Loucy (cell line): ENCODE data around the gene FAM20C.

Experiments used
- H2AFZ ChIP-seq: fragments of 200-600 bp; sonication (generic); 2 replicates; pipeline ENCODE4 v1.6.0; 2016; ENCODE audit warnings: antibody characterized with exemption, mild to moderate bottlenecking, low read length, moderate library complexity
- H3F3A ChIP-seq: fragments of 200-600 bp; 2 replicates; pipeline ENCODE4 v1.6.0; 2016; ENCODE audit warnings: antibody characterized with exemption, low read depth, mild to moderate bottlenecking
- H3K27me3 ChIP-seq: fragments of 200-600 bp; sonication (generic); 2 replicates; pipeline ENCODE4 v1.6.1; 2014; ENCODE audit warnings: low read length, mild to moderate bottlenecking; ENCODE audit not compliant: insufficient read depth, poor library complexity, severe bottlenecking
- H3K36me3 ChIP-seq: fragments of 200-600 bp; sonication (generic); 2 replicates; pipeline ENCODE4 v1.6.1; 2016; ENCODE audit warnings: low read length; ENCODE audit not compliant: insufficient read depth
- H3K4me1 ChIP-seq: fragments of 200-600 bp; sonication (generic); 2 replicates; pipeline ENCODE4 v1.5.1; 2014; ENCODE audit warnings: low read length, mild to moderate bottlenecking; ENCODE audit not compliant: insufficient read depth, poor library complexity, severe bottlenecking
- H3K4me2 ChIP-seq: fragments of 200-600 bp; sonication (generic); 2 replicates; pipeline ENCODE4 v1.6.0; 2014; ENCODE audit warnings: antibody characterized with exemption, low read length, low read depth, mild to moderate bottlenecking; ENCODE audit not compliant: poor library complexity, severe bottlenecking
- H3K4me3 ChIP-seq: fragments of 200-600 bp; sonication (generic); 2 replicates; pipeline ENCODE4 v1.5.1; 2014; ENCODE audit warnings: low read length, mild to moderate bottlenecking, mixed read lengths; ENCODE audit not compliant: poor library complexity, severe bottlenecking
- H3K79me2 ChIP-seq: fragments of 200-600 bp; sonication (generic); 2 replicates; pipeline ENCODE4 v1.6.1; 2014; ENCODE audit warnings: low read length; ENCODE audit not compliant: insufficient read depth
- H3K9ac ChIP-seq: fragments of 200-600 bp; sonication (generic); 2 replicates; pipeline ENCODE4 v1.6.0; 2014; ENCODE audit warnings: mild to moderate bottlenecking, low read depth, low read length, moderate library complexity; ENCODE audit not compliant: poor library complexity, severe bottlenecking
- H3K9me2 ChIP-seq: fragments of 200-600 bp; sonication (generic); replicated peaks from 2 replicates; pipeline ENCODE4 v1.6.1; 2016; ENCODE audit warnings: low read depth, low read length, mixed read lengths
- H3K9me3 ChIP-seq: fragments of 200-600 bp; sonication (generic); 2 replicates; pipeline ENCODE4 v1.6.1; 2014; ENCODE audit warnings: mild to moderate bottlenecking, antibody characterized with exemption, low read length, low read depth; ENCODE audit not compliant: insufficient read depth
- H4K20me1 ChIP-seq: fragments of 200-600 bp; sonication (generic); 2 replicates; pipeline ENCODE4 v1.6.0; 2014; ENCODE audit warnings: antibody characterized with exemption, low read length, mild to moderate bottlenecking; ENCODE audit not compliant: insufficient read depth, poor library complexity, severe bottlenecking
- EZH2phosphoT487 ChIP-seq: fragments of 200-600 bp; IDR thresholded peaks from 2 replicates; pipeline ENCODE4 v1.6.1; 2018; ENCODE audit warnings: antibody characterized with exemption, mild to moderate bottlenecking, moderate library complexity, borderline replicate concordance
- TF ChIP-seq, protein P1 (sequence below): fragments of 200-600 bp; sonication (generic); conservative IDR thresholded peaks from 2 replicates; pipeline ENCODE4 v1.5.1; 2014; ENCODE audit warnings: mild to moderate bottlenecking, antibody characterized with exemption, low read length

FAM20C gene

GRCh38 chr7:151346-152050, 40.9 kb upstream of the FAM20C start:
- peaks cover 23% of the 10 kb centered on the region for H3K4me1 ChIP-seq
- no peaks in the 10 kb centered on the region; the same call in 1 of the 2 replicates for H3K9me2 ChIP-seq
- peaks cover 6% of the 10 kb centered on the region; the same call in 1 of the 2 replicates for H3K79me2 ChIP-seq
- no peak overlapping the region for H3K4me2 ChIP-seq
- no peak overlapping the region for H3K4me3 ChIP-seq
- no peaks in the 10 kb centered on the region for H3F3A ChIP-seq
- H3K27me3 ChIP-seq: no peaks in the 10 kb centered on the region
- H3K9me3 ChIP-seq: no peaks in the 10 kb centered on the region
- H2AFZ ChIP-seq: no peak overlapping the region
- no peak overlapping the region for H3K9ac ChIP-seq
- TF ChIP-seq, protein P1, sequence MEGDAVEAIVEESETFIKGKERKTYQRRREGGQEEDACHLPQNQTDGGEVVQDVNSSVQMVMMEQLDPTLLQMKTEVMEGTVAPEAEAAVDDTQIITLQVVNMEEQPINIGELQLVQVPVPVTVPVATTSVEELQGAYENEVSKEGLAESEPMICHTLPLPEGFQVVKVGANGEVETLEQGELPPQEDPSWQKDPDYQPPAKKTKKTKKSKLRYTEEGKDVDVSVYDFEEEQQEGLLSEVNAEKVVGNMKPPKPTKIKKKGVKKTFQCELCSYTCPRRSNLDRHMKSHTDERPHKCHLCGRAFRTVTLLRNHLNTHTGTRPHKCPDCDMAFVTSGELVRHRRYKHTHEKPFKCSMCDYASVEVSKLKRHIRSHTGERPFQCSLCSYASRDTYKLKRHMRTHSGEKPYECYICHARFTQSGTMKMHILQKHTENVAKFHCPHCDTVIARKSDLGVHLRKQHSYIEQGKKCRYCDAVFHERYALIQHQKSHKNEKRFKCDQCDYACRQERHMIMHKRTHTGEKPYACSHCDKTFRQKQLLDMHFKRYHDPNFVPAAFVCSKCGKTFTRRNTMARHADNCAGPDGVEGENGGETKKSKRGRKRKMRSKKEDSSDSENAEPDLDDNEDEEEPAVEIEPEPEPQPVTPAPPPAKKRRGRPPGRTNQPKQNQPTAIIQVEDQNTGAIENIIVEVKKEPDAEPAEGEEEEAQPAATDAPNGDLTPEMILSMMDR: no peak
- TF ChIP-seq EZH2phosphoT487: no peak
- H4K20me1 ChIP-seq: no peaks in the 10 kb centered on the region
- no peaks in the 10 kb centered on the region for H3K36me3 ChIP-seq

GRCh38 chr7:152702-153391, 39.5 kb upstream of the FAM20C start:
- no peak for TF ChIP-seq EZH2phosphoT487
- TF ChIP-seq, protein P1: no peak
- H3K36me3 ChIP-seq: no peaks in the 10 kb centered on the region
- H3K4me3 ChIP-seq: no peak overlapping the region
- no peak overlapping the region for H3K4me2 ChIP-seq
- no peaks in the 10 kb centered on the region for H3K27me3 ChIP-seq
- H3K79me2 ChIP-seq: peaks cover 6% of the 10 kb centered on the region; the same call in 1 of the 2 replicates
- H3K9me2 ChIP-seq: no peaks in the 10 kb centered on the region; the same call in 1 of the 2 replicates
- H2AFZ ChIP-seq: no peak overlapping the region
- no peaks in the 10 kb centered on the region for H3K9me3 ChIP-seq
- H3F3A ChIP-seq: no peaks in the 10 kb centered on the region
- H3K9ac ChIP-seq: no peak overlapping the region
- no peaks in the 10 kb centered on the region for H4K20me1 ChIP-seq
- H3K4me1 ChIP-seq: peaks cover 23% of the 10 kb centered on the region

GRCh38 chr7:153604-154003, 38.8 kb upstream of the FAM20C start:
- Histone ChIP-seq H3K4me2 (no peak overlapping the region), H3K9me3 (no peaks in the 10 kb centered on the region), H3K27me3 (no peaks in the 10 kb centered on the region), H3K9ac (no peak overlapping the region), H4K20me1 (no peaks in the 10 kb centered on the region), H3K4me1 (peaks cover 16% of the 10 kb centered on the region), H3F3A (no peaks in the 10 kb centered on the region), H3K9me2 (no peaks in the 10 kb centered on the region), H2AFZ (no peak overlapping the region), H3K79me2 (peaks cover 6% of the 10 kb centered on the region; the same call in 1 of the 2 replicates), H3K36me3 (no peaks in the 10 kb centered on the region), H3K4me3 (no peak overlapping the region)
- TF ChIP-seq EZH2phosphoT487: no peak
- TF ChIP-seq, protein P1: no peak
